LNCaP clone FGC (cell line): Measurements from ENCODE around the gene TADA2B.

Experiments used
- DNase-seq: peaks from one replicate; pipeline ENCODE4 v3.0.0-alpha.2; 2011; ENCODE audit warnings: low read depth
- H3K4me3 ChIP-seq: 2 replicates; pipeline ENCODE4 v1.5.1; 2011; ENCODE audit warnings: mild to moderate bottlenecking, low read depth, low read length, control low read depth
- CTCF ChIP-seq: IDR thresholded peaks from 2 replicates; pipeline ENCODE4 v1.5.1; 2012; ENCODE audit warnings: mild to moderate bottlenecking; ENCODE audit not compliant: control insufficient read depth, insufficient read depth; ENCODE audit errors: extremely low read depth

The TADA2B gene

GRCh38 chr4:7107166-7107905 is 64.2 kb downstream of the TADA2B start:
- no peak for TF ChIP-seq CTCF
- DNase-seq: no peak
- no peak overlapping the region for H3K4me3 ChIP-seq
